Endothelial cell of umbilical vein (primary cell): ENCODE measurements around the gene C5orf58. TPM values are rescaled to one million over a fixed set of nuclear protein-coding genes. Genes with fewer than 3 reads are reported as not detected.

Experiments used
- BruUV-seq: library from RNA; stranded (reverse); fragments of 400-500 nt; replicated peaks from 2 replicates; lab custom pipeline; 2021; lab: Mats Ljungman, UMichigan
- CTCF ChIA-PET: fragments of 300-600, 350-600 bp; sonication (Branson Sonifier 250); formaldehyde crosslinking; loops from one replicate; lab custom pipeline; 2021; ENCODE audit warnings: antibody characterized with exemption, inconsistent platforms; lab: Charles Lee
- POLR2A ChIA-PET: fragments of 300-600, 350-600 bp; sonication (Branson Sonifier 250); formaldehyde crosslinking; loops from one replicate; lab custom pipeline; 2021; ENCODE audit warnings: antibody characterized with exemption, inconsistent platforms; lab: Charles Lee
- DNase-seq: peaks from one replicate; pipeline ENCODE4 v3.0.0-alpha.2; 2011; ENCODE audit warnings: low read depth, low spot score
- FAIRE-seq: peaks from 2 replicates; lab custom pipeline; 2011; peaks lifted over from hg19 to GRCh38; lab: Jason Lieb, UNC
- H2AFZ ChIP-seq: 2 replicates; pipeline ENCODE4 v1.6.0; 2012; ENCODE audit warnings: low read depth, low read length, control low read depth, inconsistent platforms
- H3K27ac ChIP-seq: 2 replicates; pipeline ENCODE4 v1.5.1; 2011; ENCODE audit warnings: low read depth, mild to moderate bottlenecking, control low read depth, low read length, moderate library complexity; ENCODE audit not compliant: insufficient read depth
- H3K27me3 ChIP-seq, 2 experiments: 2 replicates each; pipeline versions ENCODE4 v1.6.0 to v1.6.1; 2011; ENCODE audit warnings: low read length in 2 of 2, mixed read lengths in 1 of 2; ENCODE audit not compliant: control insufficient read depth in 2 of 2, insufficient read depth in 2 of 2
- H3K36me3 ChIP-seq, 2 experiments: 2 replicates in 1 of 2; 3 replicates in 1 of 2; pipeline ENCODE4 v1.5.1; 2011; ENCODE audit warnings: low read length in 2 of 2, mild to moderate bottlenecking in 1 of 2, moderate library complexity in 1 of 2; ENCODE audit not compliant: control insufficient read depth in 2 of 2, insufficient read depth in 2 of 2; ENCODE audit errors: extremely low read depth in 1 of 2
- H3K4me1 ChIP-seq: 3 replicates; pipeline ENCODE4 v1.5.1; 2011; ENCODE audit warnings: mild to moderate bottlenecking, low read length; ENCODE audit not compliant: control insufficient read depth, insufficient read depth; ENCODE audit errors: extremely low read depth
- H3K4me2 ChIP-seq: 2 replicates; pipeline ENCODE4 v1.6.1; 2011; ENCODE audit warnings: low read length, control low read depth, mixed read lengths; ENCODE audit not compliant: insufficient read depth
- H3K4me3 ChIP-seq, 3 experiments: fragments of 200-600 bp in 1 of 3; sonication (generic), shearing (Covaris generic) in 1 of 3; replicated peaks in 1 of 3; 2 replicates each; pipeline ENCODE4 v1.5.1; 2011 to 2016; ENCODE audit warnings: control low read depth in 3 of 3, low read length in 3 of 3, mild to moderate bottlenecking in 2 of 3, inconsistent platforms in 1 of 3, low read depth in 1 of 3, moderate library complexity in 1 of 3; ENCODE audit not compliant: insufficient read depth in 1 of 3
- H3K79me2 ChIP-seq: 2 replicates; pipeline ENCODE4 v1.6.0; 2012; ENCODE audit warnings: low read length, inconsistent platforms; ENCODE audit not compliant: control insufficient read depth, insufficient read depth
- H3K9ac ChIP-seq: replicated peaks from 2 replicates; pipeline ENCODE3; 2011; ENCODE audit warnings: low read length, control low read depth; ENCODE audit not compliant: insufficient read depth; ENCODE audit errors: extremely low read depth
- H3K9me1 ChIP-seq: replicated peaks from 3 replicates; pipeline ENCODE4 v1.6.0; 2011; ENCODE audit warnings: mild to moderate bottlenecking, low read length; ENCODE audit not compliant: control insufficient read depth, insufficient read depth; ENCODE audit errors: extremely low read depth
- H3K9me3 ChIP-seq: replicated peaks from 2 replicates; pipeline ENCODE4 v1.5.1; 2012; ENCODE audit warnings: low read length, inconsistent platforms; ENCODE audit not compliant: control insufficient read depth, insufficient read depth
- H4K20me1 ChIP-seq: replicated peaks from 2 replicates; pipeline ENCODE3; 2011; ENCODE audit warnings: mild to moderate bottlenecking, low read length; ENCODE audit not compliant: control insufficient read depth, insufficient read depth; ENCODE audit errors: extremely low read depth
- CTCF ChIP-seq, 2 donors: IDR thresholded peaks; 1 replicate in 1 of 2; 2 replicates in 1 of 2; pipeline ENCODE4 v1.5.1; 2011; ENCODE audit warnings: low read length in 2 of 2, mild to moderate bottlenecking in 2 of 2, moderate library complexity in 2 of 2, control low read depth in 1 of 2, inconsistent platforms in 1 of 2, low read depth in 1 of 2; ENCODE audit not compliant: insufficient read depth in 1 of 2; ENCODE audit errors: extremely low read depth in 1 of 2
- FOS ChIP-seq: IDR thresholded peaks from 2 replicates; pipeline ENCODE4 v1.6.1; 2011; ENCODE audit warnings: mild to moderate bottlenecking, low read length, moderate library complexity, borderline replicate concordance; ENCODE audit not compliant: insufficient read depth
- JUN ChIP-seq: IDR thresholded peaks from 2 replicates; pipeline ENCODE4 v1.6.1; 2011; ENCODE audit warnings: borderline replicate concordance, low read depth; ENCODE audit not compliant: insufficient read length, insufficient read depth
- MAX ChIP-seq: IDR thresholded peaks from 2 replicates; pipeline ENCODE4 v1.6.1; 2011; ENCODE audit not compliant: insufficient read depth, insufficient read length
- MYC ChIP-seq: IDR thresholded peaks from one replicate; pipeline ENCODE4 v1.6.1; 2011; ENCODE audit warnings: mild to moderate bottlenecking, low read depth, low read length
- dilution Hi-C: fragments of 300-500 bp; cut with MboI; formaldehyde crosslinking; loops from one replicate; pipeline ENCODE4 v1.15.0; 2019; ENCODE audit warnings: low sequenced_read_pairs; ENCODE audit not compliant: extremely low pct_ligation_motif_present
- intact Hi-C: fragments of 100-400 bp; cut with micrococcal nuclease; formaldehyde crosslinking; loops from one replicate; pipeline ENCODE4 v1.10.0; 2022
- polyA plus RNA-seq, 4 experiments: library from polyadenylated mRNA; depleted of rRNA in 3 of 4; stranded (reverse) in 3 of 4; unstranded in 1 of 4; fragments of >200 nt; gene quantifications; 2 replicates each; pipeline versions ENCODE4 v1.2.1 to v1.2.3, GENCODE V29; 2011 to 2012; ENCODE audit warnings: missing spikeins in 1 of 4
- total RNA-seq: library from RNA; stranded (reverse); gene quantifications from 2 replicates; pipeline ENCODE4 v1.2.3, GENCODE V29; 2021

The C5orf58 gene
- total and polyA plus RNA-seq, 2 donors (not counting 3 experiments of a cell fraction or from before 2014, with no cell fraction given): not detected

- peak overlapping the region; percentile 23 for H3K4me2 ChIP-seq
- BruUV-seq: no TSS peak
- no peak overlapping the region for H3K4me3 ChIP-seq
- POLR2A ChIA-PET: no interaction called here
- H3K27ac ChIP-seq: peak overlapping the region; percentile 50
- no peaks in the 10 kb centered on the region for H3K36me3 ChIP-seq
- no peaks in the 10 kb centered on the region for H3K79me2 ChIP-seq
- intact Hi-C loops: loop anchor here (10.0 kb wide), 1 partner anchor 275 kb away; no protein-coding TSS in a partner anchor
- TF ChIP-seq MAX (no peak), CTCF (IDR thresholded peaks at IDR 0.05; ENCODE audit: extremely low read depth in 1 of 2, insufficient read depth in 1 of 2, low read depth in 1 of 2, low read length in 2 of 2) (no peak), MYC (no peak), FOS (no peak), JUN (no peak)
- dilution Hi-C loops: no loop called here
- no peaks in the 10 kb centered on the region for H4K20me1 ChIP-seq
- no peak overlapping the region for H3K9ac ChIP-seq
- H3K9me3 ChIP-seq: no peaks in the 10 kb centered on the region
- CTCF ChIA-PET: interaction anchor here (1.0 to 6.0 kb wide), 10 partner anchors 15 to 518 kb away, joined by 3 to 173 read pairs (median 5); no protein-coding TSS in a partner anchor
- FAIRE-seq (no peak), DNase-seq (no peak)
- peaks cover 60% of the 10 kb centered on the region for H3K4me1 ChIP-seq
- no peaks in the 10 kb centered on the region for H3K9me1 ChIP-seq
- no peaks in the 10 kb centered on the region for H3K27me3 ChIP-seq
- H2AFZ ChIP-seq: peak overlapping the region; percentile 3
Measured at GRCh38 chr5:170220191-170220590, 12.6 kb upstream of the C5orf58 start.
